Keratinocyte (primary cell): ENCODE measurements around the gene TMEM14B. TPM values are rescaled to one million over a fixed set of nuclear protein-coding genes. Genes with fewer than 3 reads are reported as not detected.

Source experiments
- DNase-seq: peaks from one replicate; pipeline ENCODE4 v3.0.0-alpha.2; 2011; ENCODE audit warnings: low read depth, missing footprints, low spot score
- FAIRE-seq: peaks from 2 replicates; lab custom pipeline; 2011; peaks lifted over from hg19 to GRCh38; lab: Jason Lieb, UNC
- H2AFZ ChIP-seq: 2 replicates; pipeline ENCODE4 v1.6.0; 2012; ENCODE audit warnings: low read length, control low read depth, inconsistent platforms; ENCODE audit not compliant: control insufficient read depth
- H3K27ac ChIP-seq: 2 replicates; pipeline ENCODE4 v1.5.1; 2011; ENCODE audit warnings: low read length; ENCODE audit not compliant: control insufficient read depth, insufficient read depth
- H3K27me3 ChIP-seq: 3 replicates; pipeline ENCODE4 v1.6.0; 2011; ENCODE audit warnings: low read length; ENCODE audit not compliant: control insufficient read depth, insufficient read depth; ENCODE audit errors: extremely low read depth
- H3K36me3 ChIP-seq, 2 experiments: 2 replicates in 1 of 2; 3 replicates in 1 of 2; pipeline ENCODE4 v1.5.1; 2011; ENCODE audit warnings: low read length in 2 of 2, mild to moderate bottlenecking in 1 of 2; ENCODE audit not compliant: control insufficient read depth in 2 of 2, insufficient read depth in 2 of 2; ENCODE audit errors: extremely low read depth in 1 of 2
- H3K4me1 ChIP-seq: 3 replicates; pipeline ENCODE4 v1.5.1; 2011; ENCODE audit warnings: low read length; ENCODE audit not compliant: control insufficient read depth, insufficient read depth; ENCODE audit errors: extremely low read depth
- H3K4me2 ChIP-seq: 3 replicates; pipeline ENCODE4 v1.6.0; 2011; ENCODE audit warnings: low read depth, low read length; ENCODE audit not compliant: control insufficient read depth, insufficient read depth; ENCODE audit errors: extremely low read depth
- H3K4me3 ChIP-seq, 3 experiments: fragments of 200-600 bp in 1 of 3; sonication (generic) in 1 of 3; 2 replicates in 2 of 3; 3 replicates in 1 of 3; pipeline ENCODE4 v1.5.1; 2011 to 2016; ENCODE audit warnings: low read length in 3 of 3, mild to moderate bottlenecking in 3 of 3, control low read depth in 2 of 3, inconsistent platforms in 1 of 3, low read depth in 1 of 3, mixed read lengths in 1 of 3, mixed run types in 1 of 3, moderate library complexity in 1 of 3; ENCODE audit not compliant: control insufficient read depth in 2 of 3, insufficient read depth in 2 of 3; ENCODE audit errors: extremely low read depth in 1 of 3
- H3K79me2 ChIP-seq: 2 replicates; pipeline ENCODE4 v1.6.0; 2012; ENCODE audit warnings: low read length; ENCODE audit not compliant: control insufficient read depth, insufficient read depth
- H3K9ac ChIP-seq: 3 replicates; pipeline ENCODE4 v1.6.0; 2011; ENCODE audit warnings: low read length; ENCODE audit not compliant: control insufficient read depth, insufficient read depth; ENCODE audit errors: extremely low read depth
- H3K9me1 ChIP-seq: 3 replicates; pipeline ENCODE4 v1.6.0; 2011; ENCODE audit warnings: low read length; ENCODE audit not compliant: control insufficient read depth, insufficient read depth; ENCODE audit errors: extremely low read depth
- H3K9me3 ChIP-seq: 2 replicates; pipeline ENCODE4 v1.5.1; 2012; ENCODE audit warnings: low read depth, low read length; ENCODE audit not compliant: control insufficient read depth
- H4K20me1 ChIP-seq: 3 replicates; pipeline ENCODE4 v1.6.0; 2011; ENCODE audit warnings: low read length; ENCODE audit not compliant: control insufficient read depth, insufficient read depth; ENCODE audit errors: extremely low read depth
- EZH2 ChIP-seq: IDR thresholded peaks from one replicate; pipeline ENCODE4 v1.6.1; 2012; ENCODE audit warnings: inconsistent platforms, mild to moderate bottlenecking, low read length, moderate library complexity
- dilution Hi-C: fragments of 300-500 bp; cut with MboI; formaldehyde crosslinking; loops from one replicate; pipeline ENCODE4 v1.7.0; 2020; ENCODE audit warnings: low sequenced_read_pairs; ENCODE audit not compliant: extremely low pct_ligation_motif_present
- polyA plus RNA-seq, 5 experiments: library from polyadenylated mRNA; depleted of rRNA in 3 of 5; stranded (reverse) in 3 of 5; stranded (forward) in 1 of 5; unstranded in 1 of 5; fragments of >200 nt; gene quantifications; 1 replicate in 1 of 5; 2 replicates in 3 of 5; 3 replicates in 1 of 5; pipeline versions ENCODE4 v1.2.1 to v1.2.3, GENCODE V29; 2011 to 2012; ENCODE audit warnings: missing spikeins in 2 of 5, low read depth in 1 of 5, low replicate concordance in 1 of 5
- TF ChIP-seq, protein P1 (sequence below), 3 experiments: IDR thresholded peaks in 1 of 3; conservative IDR thresholded peaks in 1 of 3; optimal IDR thresholded peaks in 1 of 3; 2 replicates in 2 of 3; 3 replicates in 1 of 3; pipeline versions ENCODE3 to v1.5.1; 2011; ENCODE audit warnings: low read length in 3 of 3, mild to moderate bottlenecking in 3 of 3, moderate library complexity in 2 of 3, control low read depth in 1 of 3, inconsistent platforms in 1 of 3; ENCODE audit not compliant: insufficient read depth in 2 of 3; ENCODE audit errors: extremely low read depth in 1 of 3

Gene TMEM14B
- polyA plus RNA-seq, 1 donor (not counting 4 experiments of a cell fraction or from before 2014, with no cell fraction given), result 157 TPM

DNA sequence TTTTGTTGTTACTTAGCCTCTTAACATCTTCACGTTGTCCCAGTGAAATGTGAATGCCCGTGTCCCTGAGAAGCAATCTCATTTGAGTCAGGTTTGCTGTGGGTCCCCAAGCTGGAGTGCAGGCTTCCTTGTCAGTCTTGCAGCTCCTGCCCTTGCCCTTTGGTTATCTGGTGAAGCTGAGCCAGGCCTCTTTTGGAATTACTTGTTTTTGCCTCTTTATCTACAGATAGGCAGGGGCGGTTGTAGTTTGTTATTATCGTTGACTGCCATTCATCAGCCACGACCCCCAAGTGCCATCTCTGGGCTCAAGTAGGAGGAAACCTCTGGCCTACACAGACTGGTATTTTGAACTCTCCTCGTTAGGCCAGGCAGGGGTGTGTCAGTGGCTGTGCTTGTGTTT is 22.6 kb upstream of the TMEM14B start:
- H3K9ac ChIP-seq, result no peak overlapping the region
- TF ChIP-seq, protein P1, sequence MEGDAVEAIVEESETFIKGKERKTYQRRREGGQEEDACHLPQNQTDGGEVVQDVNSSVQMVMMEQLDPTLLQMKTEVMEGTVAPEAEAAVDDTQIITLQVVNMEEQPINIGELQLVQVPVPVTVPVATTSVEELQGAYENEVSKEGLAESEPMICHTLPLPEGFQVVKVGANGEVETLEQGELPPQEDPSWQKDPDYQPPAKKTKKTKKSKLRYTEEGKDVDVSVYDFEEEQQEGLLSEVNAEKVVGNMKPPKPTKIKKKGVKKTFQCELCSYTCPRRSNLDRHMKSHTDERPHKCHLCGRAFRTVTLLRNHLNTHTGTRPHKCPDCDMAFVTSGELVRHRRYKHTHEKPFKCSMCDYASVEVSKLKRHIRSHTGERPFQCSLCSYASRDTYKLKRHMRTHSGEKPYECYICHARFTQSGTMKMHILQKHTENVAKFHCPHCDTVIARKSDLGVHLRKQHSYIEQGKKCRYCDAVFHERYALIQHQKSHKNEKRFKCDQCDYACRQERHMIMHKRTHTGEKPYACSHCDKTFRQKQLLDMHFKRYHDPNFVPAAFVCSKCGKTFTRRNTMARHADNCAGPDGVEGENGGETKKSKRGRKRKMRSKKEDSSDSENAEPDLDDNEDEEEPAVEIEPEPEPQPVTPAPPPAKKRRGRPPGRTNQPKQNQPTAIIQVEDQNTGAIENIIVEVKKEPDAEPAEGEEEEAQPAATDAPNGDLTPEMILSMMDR (optimal IDR thresholded peaks at IDR 0.05 in 1 of 3, IDR thresholded peaks at IDR 0.05 in 1 of 3, conservative IDR thresholded peaks at IDR 0.05 in 1 of 3; ENCODE audit: extremely low read depth in 1 of 3, insufficient read depth in 2 of 3, low read length in 3 of 3), result no peak
- TF ChIP-seq EZH2, result no peak
- dilution Hi-C loops, result no loop called here
- H3K9me1 ChIP-seq, result no peaks in the 10 kb centered on the region
- H3K4me3 ChIP-seq, result no peak overlapping the region
- peaks cover 19 to 21% of the 10 kb centered on the region in 2 experiments for H3K36me3 ChIP-seq
- H3K9me3 ChIP-seq, result no peaks in the 10 kb centered on the region
- H3K4me2 ChIP-seq, result no peak overlapping the region
- H3K4me1 ChIP-seq, result peaks cover 17% of the 10 kb centered on the region
- H4K20me1 ChIP-seq, result no peaks in the 10 kb centered on the region
- no peaks in the 10 kb centered on the region for H3K27me3 ChIP-seq
- FAIRE-seq (no peak), DNase-seq (no peak)
- no peak overlapping the region for H2AFZ ChIP-seq
- no peak overlapping the region for H3K27ac ChIP-seq
- peaks cover 37% of the 10 kb centered on the region for H3K79me2 ChIP-seq

DNA sequence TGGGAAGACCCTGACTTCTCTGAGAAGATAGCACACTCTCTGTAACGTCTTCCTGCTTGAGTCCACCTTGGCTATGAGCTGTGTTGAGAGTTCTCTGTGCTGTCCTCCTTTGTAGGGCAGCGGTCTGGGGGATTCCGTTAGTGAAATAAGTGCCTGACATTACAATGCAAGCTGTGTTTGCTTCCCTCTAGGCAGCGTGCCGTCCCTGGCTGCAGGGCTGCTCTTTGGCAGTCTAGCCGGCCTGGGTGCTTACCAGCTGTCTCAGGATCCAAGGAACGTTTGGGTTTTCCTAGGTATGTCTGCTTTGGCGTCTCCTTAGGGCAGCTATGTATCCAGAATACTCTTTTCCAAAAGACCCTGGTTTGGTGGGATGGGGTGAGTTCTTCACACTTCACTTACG is 21.9 kb upstream of the TMEM14B start:
- H3K36me3 ChIP-seq, result peaks cover 23 to 24% of the 10 kb centered on the region in 2 experiments
- H3K4me1 ChIP-seq, result peaks cover 17% of the 10 kb centered on the region
- no peaks in the 10 kb centered on the region for H3K9me1 ChIP-seq
- no peak for TF ChIP-seq EZH2
- no peaks in the 10 kb centered on the region for H3K9me3 ChIP-seq
- H3K9ac ChIP-seq, result no peak overlapping the region
- H3K4me2 ChIP-seq, result no peak overlapping the region
- FAIRE-seq, result no peak
- no peak overlapping the region for H3K4me3 ChIP-seq
- dilution Hi-C loops, result no loop called here
- peaks cover 37% of the 10 kb centered on the region for H3K79me2 ChIP-seq
- no peak overlapping the region for H2AFZ ChIP-seq
- H4K20me1 ChIP-seq, result no peaks in the 10 kb centered on the region
- no peak for DNase-seq
- no peaks in the 10 kb centered on the region for H3K27me3 ChIP-seq
- H3K27ac ChIP-seq, result no peak overlapping the region

DNA sequence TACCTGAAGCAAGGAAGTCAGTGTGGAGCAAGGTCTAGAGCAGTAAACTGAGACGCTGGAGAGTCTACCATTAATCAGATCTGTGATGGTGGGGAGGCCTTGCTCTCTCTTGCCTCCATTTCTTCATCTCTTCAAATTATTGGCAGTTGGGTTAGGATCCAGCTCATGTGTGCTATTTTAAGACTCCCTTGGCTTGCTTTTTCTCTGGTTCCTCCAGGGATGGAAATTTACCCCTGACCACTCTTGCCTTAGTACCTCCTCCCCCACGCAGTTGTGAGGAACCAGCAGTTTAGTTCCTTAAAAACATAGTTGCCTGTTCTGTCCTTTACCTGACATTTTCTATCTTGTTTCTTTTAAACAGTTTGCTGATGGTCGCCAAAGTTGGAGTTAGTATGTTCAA is 17.4 kb upstream of the TMEM14B start:
- TF ChIP-seq EZH2, result no peak
- TF ChIP-seq, protein P1 (optimal IDR thresholded peaks at IDR 0.05 in 1 of 3, IDR thresholded peaks at IDR 0.05 in 1 of 3, conservative IDR thresholded peaks at IDR 0.05 in 1 of 3; ENCODE audit: extremely low read depth in 1 of 3, insufficient read depth in 2 of 3, low read length in 3 of 3), result no peak
- peaks cover 23 to 26% of the 10 kb centered on the region in 2 experiments for H3K36me3 ChIP-seq
- DNase-seq, result no peak
- H3K9me1 ChIP-seq, result no peaks in the 10 kb centered on the region
- no peak for FAIRE-seq
- H3K4me2 ChIP-seq, result no peak overlapping the region
- no peak overlapping the region for H2AFZ ChIP-seq
- peaks cover 14% of the 10 kb centered on the region for H3K79me2 ChIP-seq
- no peak overlapping the region for H3K4me3 ChIP-seq
- no peaks in the 10 kb centered on the region for H4K20me1 ChIP-seq
- H3K27ac ChIP-seq, result no peak overlapping the region
- H3K9me3 ChIP-seq, result no peaks in the 10 kb centered on the region
- no peak overlapping the region for H3K9ac ChIP-seq
- peaks cover 13% of the 10 kb centered on the region for H3K4me1 ChIP-seq
- no peaks in the 10 kb centered on the region for H3K27me3 ChIP-seq
- dilution Hi-C loops, result no loop called here
